Smooth muscle cell of the brain vasculature (primary cell): ENCODE data around the gene DUS4L.
"Not testable (repeated sequence)": the region's sequence is repeated elsewhere in the genome, so short reads cannot be mapped to it uniquely, and the experiment has no call there.

ENCODE experiments used
- DNase-seq: peaks from one replicate; pipeline ENCODE4 v3.0.0-alpha.2; 2012; ENCODE audit warnings: low read depth, low spot score

DUS4L gene

GRCh38 chr7:107563775-107564552, at the start of gene DUS4L, which contains the start of gene COG5:
Gene DUS4L, plus strand, starts transcription at chr7:107563971. Its CDS starts 3,100 bp downstream, at chr7:107567071.
Gene COG5, minus strand, starts transcription at chr7:107563920. Its CDS starts 24 bp downstream, at chr7:107563896.
- DNase-seq = peak; percentile 35

DNA sequence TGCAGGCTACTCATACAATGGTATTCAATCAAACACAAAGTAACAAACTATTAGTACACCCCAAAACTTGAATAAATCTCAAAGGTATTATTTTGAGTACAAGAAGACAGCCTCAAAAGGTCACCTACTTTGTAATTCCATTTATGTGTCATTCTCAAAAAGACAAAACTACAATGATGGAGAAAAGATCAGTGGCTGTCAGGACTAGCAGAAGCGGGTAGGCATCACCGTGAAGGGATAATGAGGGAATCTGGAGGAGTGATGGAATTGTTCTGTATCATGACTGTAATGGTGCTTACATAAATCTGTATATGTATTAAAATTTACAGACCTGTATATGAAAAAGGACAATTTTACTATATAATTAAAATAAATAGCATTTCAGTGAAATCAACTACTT, 37.1 kb upstream of the DUS4L start:
- no peak for DNase-seq

GRCh38 chr7:107527196-107527595, 36.6 kb upstream of the DUS4L start:
- no peak for DNase-seq

DNA sequence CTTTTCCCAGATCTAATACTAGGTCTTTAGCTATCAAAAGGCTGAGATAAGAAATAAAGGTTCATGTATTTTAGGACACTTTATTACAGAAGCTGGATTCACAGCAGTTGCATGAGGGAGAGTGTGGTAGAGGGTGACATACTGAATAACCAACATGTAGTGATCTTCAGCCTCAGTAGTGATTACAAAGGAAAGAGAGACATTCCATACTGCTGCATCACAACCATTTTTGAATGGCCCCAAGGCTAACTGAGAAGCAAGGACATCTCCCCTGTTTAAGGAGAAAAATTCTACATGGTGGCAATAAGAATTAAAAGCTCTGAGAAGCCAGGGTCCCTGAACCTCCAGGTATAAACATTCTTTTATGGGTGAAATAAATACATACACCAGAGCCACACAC, 35.3 kb upstream of the DUS4L start:
- no peak for DNase-seq

DNA sequence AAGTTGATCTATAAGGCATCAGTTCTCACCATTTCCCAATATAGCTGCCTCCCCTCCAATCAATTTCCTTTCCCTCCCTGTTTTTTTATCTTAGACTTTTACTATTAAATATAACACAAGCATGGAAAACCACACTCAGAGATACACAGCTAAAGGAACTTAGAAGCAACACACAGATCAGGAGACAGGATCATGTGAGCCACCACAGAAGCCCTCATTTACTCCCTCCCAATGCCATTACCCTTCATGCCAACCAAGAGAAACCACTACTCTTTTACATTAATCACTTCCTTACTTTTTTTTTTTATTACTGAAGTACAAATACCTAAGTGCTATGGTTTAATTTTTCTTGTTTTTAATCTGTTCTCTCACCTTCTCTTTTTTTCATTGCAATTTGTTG, 33.0 kb upstream of the DUS4L start:
- DNase-seq = no peak

DNA sequence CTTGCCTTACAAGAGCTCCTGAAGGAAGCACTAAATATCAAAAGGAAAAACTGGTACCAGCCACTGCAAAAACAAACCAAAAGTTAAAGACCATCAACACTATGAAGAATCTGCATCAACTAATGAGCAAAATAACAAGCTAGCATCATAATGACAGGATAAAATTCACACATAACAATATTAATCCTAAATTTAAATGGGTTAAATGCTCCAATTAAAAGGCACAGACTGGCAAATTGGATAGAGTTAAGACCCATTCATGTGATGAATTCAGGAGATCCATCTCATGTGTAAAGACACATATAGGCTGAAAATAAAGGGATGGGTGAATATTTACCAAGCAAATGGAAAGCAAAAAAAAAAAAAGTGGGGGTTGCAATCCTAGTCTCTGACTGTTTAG, 29.6 kb upstream of the DUS4L start:
- DNase-seq = no peak

GRCh38 chr7:107537228-107537627, 26.5 kb upstream of the DUS4L start:
- DNase-seq = not testable (repeated sequence)

DNA sequence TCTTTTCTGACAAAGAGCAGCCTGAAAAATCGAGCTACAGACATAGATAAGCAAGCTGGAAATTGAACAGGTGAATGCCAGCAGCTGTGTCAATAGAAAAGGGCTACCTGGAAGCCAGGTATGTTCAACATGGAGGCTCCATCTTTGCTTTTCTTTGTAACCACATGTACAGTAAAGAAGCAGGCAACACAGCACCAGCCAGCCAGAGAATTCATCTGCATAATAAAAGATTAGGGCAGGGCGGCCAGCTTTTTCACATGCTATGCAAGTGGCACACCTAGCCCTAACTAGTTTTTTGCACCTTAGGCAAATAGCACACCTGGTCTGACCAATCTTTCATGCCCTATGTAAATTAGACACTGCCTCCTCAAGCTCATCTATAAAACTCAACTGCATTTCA, 25.8 kb upstream of the DUS4L start:
- DNase-seq = no peak

GRCh38 chr7:107543338-107543993, 20.3 kb upstream of the DUS4L start:
- no peak for DNase-seq

- no peak for DNase-seq
Observed at GRCh38 chr7:107544848-107545591, 18.8 kb upstream of the DUS4L start.

DNA sequence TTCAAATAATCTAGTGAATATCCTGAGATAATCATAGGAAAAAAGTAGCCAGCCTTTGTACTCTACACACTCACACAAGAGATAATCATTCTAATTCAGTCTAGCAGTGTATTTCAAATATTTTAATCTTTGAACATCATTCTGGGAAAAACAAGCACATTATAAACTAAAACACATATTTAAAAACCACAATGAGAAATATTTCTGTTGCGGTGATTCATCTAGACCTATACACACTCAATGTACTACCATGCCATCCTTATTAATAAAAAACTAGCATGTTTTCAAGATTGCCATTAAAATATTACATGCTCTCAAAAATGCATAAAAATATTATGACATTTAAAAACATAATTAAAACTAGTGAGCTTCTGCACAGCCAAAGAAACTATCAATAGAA, 11.8 kb upstream of the DUS4L start:
- DNase-seq = no peak

- DNase-seq = no peak
Observed at GRCh38 chr7:107555893-107556292, 7.9 kb upstream of the DUS4L start.

DNA sequence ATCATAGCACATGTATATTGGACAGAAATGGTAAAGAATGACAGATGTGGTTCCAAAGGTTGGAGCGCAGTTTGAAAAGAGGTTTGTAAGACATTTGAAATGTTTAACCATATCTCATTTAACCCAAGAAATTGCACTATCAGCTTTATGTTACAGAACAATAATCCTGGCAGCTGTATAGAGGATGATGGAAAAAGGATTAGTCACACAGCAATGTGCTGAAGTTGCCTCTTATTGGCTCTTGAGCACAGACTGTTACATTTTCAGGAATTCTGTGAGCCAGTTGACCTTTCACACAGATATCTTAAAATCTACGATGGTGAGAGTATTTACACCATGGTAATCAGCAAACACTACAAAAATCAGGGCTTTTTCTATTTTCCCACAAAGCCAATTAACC, 3.9 kb upstream of the DUS4L start:
- DNase-seq = no peak

GRCh38 chr7:107560898-107561516, 2.8 kb upstream of the DUS4L start:
- DNase-seq = no peak

GRCh38 chr7:107563081-107563774, 543 bp upstream of the DUS4L start:
- no peak for DNase-seq

- no peak for DNase-seq
Observed at GRCh38 chr7:107564553-107565298, 955 bp downstream of the DUS4L start.

- DNase-seq = no peak
Observed at GRCh38 chr7:107570298-107570697, 6.5 kb downstream of the DUS4L start.

DNA sequence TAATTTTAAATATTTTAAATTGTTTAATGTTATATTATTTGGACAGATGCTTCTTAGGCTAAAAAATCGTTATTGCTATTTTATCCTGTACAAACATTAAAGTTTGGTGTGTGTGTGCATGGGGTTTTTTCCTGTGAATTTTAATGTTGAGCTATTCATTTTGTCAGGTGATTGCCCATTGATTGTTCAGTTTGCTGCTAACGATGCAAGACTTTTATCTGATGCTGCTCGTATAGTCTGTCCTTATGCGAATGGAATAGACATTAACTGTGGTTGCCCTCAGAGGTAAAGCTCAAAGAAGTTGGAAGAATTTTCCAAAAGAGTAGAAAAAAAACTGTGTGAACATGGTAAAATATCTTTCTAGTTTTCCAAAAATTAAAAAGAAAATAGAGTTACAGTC, 9.8 kb downstream of the DUS4L start:
- DNase-seq = no peak

DNA sequence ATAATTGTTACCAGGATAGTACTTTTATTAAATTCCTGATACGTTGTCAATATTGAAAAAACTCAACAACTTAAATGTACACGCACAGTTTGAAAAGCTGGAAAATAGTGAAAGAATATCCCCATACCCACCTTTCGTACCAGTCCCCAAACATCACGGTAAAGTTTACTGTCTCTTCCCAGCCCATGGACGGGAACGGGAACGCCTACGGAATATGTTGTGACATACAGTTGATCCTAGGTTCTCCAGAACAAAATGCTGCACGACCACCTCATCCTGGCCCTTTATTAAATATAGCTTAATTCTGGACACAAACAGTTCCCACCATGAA, 15.7 kb downstream of the DUS4L start:
- DNase-seq = no peak

DNA sequence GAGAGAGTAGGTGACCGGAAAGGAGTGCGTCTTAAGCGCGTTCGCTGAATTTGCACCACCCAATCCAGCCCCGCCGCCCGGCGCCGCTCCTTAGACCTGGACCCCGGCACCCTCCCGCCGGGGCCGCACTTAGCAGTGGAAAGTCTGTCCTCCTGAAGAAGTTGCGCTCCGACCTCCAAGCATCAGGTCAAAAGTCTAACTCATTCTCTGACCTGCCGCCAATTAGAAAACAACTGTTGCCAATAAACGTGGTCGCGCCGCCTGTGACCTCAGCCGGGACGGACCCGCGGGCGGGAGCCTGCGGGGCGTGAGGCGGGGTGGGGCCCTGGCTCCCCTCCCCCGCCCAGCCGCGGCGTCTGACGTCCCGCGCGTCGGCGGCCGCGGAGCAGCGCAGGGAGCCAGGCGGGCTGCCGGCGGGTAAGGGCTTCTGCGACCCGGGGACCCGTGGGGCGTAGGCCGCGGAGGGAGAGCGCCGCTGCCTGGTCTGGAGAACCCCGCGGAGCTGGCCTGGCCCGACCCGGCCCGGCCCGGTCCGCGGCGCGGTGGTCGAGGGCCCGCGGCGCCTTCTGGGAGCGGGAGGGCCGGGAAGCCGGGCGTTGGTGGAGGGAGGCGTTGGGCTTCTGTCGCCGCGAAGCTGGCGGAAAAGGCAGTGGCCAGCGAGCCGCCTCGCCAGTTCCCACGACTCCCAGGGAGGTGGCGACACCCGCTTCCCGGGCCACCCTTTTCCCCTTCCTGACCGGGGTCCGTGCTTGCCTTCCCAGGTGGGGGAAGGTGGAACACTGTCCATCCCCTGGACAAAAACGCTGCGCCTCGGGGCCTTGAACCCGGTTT, 16.3 kb downstream of the DUS4L start, which contains the start of gene BCAP29:
Gene BCAP29, plus strand, starts transcription at position 362 of the 831 bp plus-strand sequence. CDS start 527 bp downstream, outside the sequence.
- no peak for DNase-seq
